Sigmoid colon (tissue), 3 donors: Measurements from ENCODE around the gene RASGRF2.

ENCODE experiments used
- CTCF ChIP-seq, 4 experiments: fragments of 450-650 bp in 3 of 4; fragments of 200-600 bp in 1 of 4; IDR thresholded peaks; one replicate each; pipeline ENCODE4 v1.5.1; 2016 to 2019; ENCODE audit warnings: antibody characterized with exemption in 4 of 4, mild to moderate bottlenecking in 3 of 4, moderate library complexity in 2 of 4
- POLR2A ChIP-seq, 2 donors: fragments of 450-650 bp; IDR thresholded peaks; one replicate each; pipeline ENCODE4 v1.6.1; 2016; ENCODE audit warnings: antibody characterized with exemption in 2 of 2, mild to moderate bottlenecking in 2 of 2, moderate library complexity in 2 of 2

DNA sequence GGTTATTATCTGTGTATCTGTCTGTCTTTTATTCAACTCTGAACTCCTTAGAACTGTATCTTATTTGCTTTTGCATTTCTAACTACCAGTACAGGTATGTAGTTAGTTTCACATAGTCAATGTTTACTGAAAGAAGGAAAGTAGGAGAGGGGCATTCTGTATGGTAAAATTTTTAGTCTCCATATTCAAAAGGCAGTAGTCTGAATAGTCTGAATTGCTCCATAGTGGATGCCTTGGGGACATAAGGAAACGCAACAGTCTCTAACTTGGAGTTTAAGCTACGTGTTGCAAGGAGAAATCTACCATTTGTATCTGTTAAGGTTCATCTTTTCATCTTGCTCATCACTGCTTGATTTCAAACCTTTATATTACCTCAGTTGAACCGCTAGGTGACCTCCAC lies 26.2 kb downstream of the RASGRF2 start:
- TF ChIP-seq CTCF (IDR thresholded peaks at IDR 0.05) (no peak), POLR2A (IDR thresholded peaks at IDR 0.05) (no peak)
